PC-9 (cell line): ENCODE data around the gene CHMP4B.

Experiments used
- EZH2 ChIP-seq: fragments of 200-600 bp; sonication (generic); IDR thresholded peaks from 2 replicates; pipeline ENCODE4 v1.8.0; 2017; ENCODE audit warnings: antibody characterized with exemption, low read depth
- TF ChIP-seq, protein P1 (sequence below): fragments of 200-600 bp; sonication (generic); conservative IDR thresholded peaks from 2 replicates; pipeline ENCODE4 v1.6.1; 2017; ENCODE audit warnings: mixed run types, antibody characterized with exemption, mild to moderate bottlenecking, moderate library complexity

DNA sequence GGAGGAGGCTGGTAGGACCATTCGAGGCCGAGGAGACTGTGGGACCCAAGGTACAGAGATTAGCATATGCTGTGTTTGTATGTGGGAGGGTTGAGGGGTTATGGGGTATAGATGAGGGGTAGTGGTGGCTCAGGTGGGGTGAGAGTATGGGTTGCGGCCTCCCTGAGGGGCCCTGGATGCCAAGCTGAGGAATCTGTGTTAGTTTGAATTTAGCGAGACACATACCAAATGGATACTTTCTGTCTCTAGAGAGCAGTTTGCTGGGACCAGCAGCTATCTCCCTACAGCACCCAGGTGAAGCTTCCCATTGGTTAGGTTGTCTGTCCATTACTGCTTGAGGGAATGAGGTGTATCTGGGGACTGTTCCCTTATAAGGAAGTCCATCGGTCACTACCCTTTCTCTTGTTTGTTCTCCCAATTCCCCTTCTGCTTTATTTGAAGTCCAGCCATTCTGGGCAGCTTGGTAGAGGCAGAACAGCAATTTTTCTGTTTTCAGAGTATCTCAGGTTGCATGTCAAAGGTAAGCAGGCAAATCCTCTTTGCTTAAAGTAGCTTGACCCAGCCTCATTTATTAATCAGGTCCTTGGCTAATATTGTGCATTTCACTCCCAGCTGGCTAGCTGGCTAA is 15.2 kb downstream of the CHMP4B start:
- TF ChIP-seq, protein P1, sequence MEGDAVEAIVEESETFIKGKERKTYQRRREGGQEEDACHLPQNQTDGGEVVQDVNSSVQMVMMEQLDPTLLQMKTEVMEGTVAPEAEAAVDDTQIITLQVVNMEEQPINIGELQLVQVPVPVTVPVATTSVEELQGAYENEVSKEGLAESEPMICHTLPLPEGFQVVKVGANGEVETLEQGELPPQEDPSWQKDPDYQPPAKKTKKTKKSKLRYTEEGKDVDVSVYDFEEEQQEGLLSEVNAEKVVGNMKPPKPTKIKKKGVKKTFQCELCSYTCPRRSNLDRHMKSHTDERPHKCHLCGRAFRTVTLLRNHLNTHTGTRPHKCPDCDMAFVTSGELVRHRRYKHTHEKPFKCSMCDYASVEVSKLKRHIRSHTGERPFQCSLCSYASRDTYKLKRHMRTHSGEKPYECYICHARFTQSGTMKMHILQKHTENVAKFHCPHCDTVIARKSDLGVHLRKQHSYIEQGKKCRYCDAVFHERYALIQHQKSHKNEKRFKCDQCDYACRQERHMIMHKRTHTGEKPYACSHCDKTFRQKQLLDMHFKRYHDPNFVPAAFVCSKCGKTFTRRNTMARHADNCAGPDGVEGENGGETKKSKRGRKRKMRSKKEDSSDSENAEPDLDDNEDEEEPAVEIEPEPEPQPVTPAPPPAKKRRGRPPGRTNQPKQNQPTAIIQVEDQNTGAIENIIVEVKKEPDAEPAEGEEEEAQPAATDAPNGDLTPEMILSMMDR: no peak
- no peak for TF ChIP-seq EZH2
